GM19328 (cell line): ENCODE results near the gene LMF2.
"Not testable (repeated sequence)": the region's sequence is repeated elsewhere in the genome, so short reads cannot be mapped to it uniquely, and the experiment has no call there.

Source experiments
- ATAC-seq: cut with Tn5 transposase; IDR thresholded peaks from one replicate; pipeline ENCODE4 v1.9.1; 2021; ENCODE audit warnings: mild to moderate bottlenecking, moderate library complexity; ENCODE audit not compliant: unreplicated experiment

LMF2 gene

DNA sequence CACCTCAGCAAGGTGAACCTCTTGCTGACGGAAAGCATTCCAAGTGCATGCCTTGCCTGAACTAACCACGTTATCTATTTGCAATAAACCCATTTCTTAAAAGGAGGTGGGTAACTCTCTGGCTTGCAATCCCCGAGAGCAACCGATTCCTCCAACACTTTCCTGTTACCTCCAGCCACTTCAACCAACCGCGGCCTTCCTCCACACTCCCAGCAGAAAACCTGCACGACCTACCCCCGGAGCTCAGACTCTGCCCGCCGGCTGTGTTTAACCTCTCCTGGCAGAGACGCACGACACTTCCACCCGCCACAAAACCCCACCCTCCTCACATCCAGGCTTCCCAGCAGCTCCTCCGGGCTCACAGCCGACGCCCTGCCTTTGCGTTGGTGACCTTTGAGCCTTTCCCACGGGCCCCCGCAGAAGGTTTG, 17.2 kb upstream of the LMF2 start:
- ATAC-seq = no peak

DNA sequence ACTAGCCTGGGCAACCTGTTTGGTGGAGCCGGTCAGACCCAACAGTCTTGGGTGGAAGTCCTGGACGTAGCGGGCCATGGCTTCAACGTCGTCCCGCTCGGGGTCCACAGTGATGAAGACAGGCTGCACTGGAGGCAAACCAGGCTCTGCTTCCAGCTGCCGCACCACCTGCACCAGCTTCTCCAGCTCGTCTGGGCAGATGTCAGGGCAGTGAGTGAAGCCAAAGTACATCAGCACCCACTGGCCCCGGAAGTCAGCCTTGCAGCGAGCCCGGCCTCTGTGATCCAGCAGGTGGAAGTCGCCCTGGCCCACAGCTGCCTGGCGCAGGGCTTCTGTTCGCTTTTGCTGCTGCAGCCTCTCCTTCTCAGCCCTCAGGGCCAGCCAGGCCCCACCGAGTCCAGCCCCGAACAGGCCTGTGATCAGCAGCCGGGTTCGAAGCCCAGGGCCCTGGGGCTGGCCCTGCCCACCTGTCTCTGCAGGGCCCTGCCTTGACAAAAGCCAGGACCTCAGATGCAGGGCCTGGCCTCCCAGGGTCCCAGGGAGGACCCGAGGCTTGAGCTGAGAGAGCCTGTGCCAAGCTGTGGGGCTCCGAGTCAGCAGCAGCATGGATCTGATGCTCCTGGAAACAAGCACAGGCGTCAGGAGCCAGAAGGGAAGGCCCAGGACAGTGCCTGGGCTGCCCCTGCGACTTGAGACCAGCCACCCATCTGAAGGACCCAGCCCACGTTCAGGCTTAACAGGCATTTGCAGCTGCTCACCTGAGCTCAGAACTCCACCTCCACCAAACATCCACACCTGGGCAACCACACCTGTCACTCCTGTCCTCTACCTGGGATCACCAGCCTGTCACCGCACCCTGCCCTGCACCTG, 16.5 kb upstream of the LMF2 start:
- no peak for ATAC-seq

DNA sequence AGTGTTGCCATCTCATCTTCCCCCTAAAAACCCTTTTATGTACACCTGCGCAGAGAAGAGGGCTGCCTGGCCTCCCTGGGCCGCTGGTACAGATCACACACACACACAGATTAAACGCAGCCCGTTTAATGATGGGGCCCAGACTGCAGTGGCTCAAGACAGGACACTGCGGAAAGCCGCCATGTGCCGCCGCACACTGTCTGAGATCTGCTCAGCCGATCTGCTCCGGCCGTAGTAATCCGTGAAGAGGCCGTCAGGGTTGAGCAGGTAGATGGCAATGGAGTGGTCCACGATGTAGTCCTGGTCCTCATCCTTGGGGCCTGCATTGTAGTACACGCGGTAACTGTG, 15.9 kb upstream of the LMF2 start:
- ATAC-seq = no peak

DNA sequence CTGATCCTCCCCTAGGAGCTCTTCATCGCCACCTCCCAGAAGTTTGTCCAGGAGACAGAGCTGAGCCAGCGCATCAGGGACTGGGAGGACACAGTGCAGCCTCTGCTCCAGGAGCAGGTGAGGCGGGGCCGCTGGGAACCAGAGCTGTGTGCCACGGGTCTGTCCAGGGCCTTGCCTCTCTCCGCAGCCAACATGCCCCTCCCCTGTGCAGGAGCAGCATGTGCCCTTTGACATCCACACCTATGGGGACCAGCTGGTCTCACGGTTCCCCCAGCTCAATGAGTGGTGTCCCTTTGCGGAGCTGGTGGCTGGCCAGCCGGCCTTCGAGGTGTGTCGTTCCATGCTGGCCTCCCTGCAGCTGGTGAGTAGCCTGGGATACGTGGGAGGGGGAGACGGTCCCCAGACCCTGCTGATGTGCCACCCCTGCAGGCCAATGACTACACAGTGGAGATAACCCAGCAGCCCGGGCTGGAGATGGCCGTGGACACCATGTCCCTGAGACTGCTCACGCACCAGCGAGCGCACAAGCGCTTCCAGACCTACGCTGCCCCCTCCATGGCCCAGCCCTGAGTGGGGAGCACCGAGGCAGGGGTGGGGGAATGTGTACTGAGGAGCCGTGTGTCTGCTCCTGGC, 15.4 kb upstream of the LMF2 start:
- no peak for ATAC-seq

DNA sequence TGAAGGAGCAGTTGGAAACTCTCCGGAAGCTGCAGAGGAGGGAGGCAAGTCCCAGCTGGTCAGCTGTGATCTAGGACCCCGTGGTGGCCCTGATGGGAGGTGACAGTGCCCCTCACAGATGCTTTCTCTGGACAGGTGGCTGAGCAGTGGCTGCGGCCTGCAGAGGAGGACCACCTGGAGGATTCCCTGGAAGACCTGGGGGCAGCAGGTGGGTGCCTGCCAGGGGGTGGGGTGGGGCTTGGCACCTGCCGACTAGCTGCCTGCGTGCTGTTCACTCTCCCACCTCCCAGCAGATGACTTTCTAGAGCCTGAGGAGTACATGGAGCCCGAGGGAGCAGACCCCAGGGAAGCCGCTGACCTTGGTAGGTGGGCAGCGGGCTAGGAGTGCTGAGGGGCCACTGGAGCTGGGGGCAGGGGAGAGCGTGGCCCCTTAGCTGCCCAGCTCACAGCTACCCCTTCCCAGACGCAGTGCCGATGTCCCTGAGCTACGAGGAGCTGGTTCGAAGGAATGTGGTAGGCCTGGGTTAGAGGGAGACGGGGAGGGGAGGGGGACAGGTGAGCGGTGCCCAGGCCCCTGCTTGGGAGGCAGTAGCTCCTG, 14.8 kb upstream of the LMF2 start:
- ATAC-seq = no peak

DNA sequence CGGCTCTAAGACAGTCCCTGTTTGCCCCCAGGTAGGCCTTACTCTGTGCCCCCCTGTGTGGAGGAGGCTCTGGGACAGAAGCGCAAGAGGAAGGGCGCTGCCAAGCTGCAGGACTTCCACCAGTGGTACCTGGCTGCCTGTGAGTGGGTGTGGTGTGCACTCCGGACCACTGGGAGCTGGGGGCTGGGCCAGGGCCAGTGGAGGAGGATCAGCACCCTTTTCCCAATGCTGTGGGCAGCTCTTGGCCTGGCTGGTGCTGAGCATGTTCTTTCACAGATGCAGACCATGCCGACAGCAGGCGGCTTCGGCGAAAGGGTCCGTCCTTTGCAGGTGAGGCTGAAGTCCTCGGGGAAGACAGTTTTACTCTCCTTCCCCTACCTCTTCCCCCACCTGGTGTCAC, 14.2 kb upstream of the LMF2 start:
- no peak for ATAC-seq

DNA sequence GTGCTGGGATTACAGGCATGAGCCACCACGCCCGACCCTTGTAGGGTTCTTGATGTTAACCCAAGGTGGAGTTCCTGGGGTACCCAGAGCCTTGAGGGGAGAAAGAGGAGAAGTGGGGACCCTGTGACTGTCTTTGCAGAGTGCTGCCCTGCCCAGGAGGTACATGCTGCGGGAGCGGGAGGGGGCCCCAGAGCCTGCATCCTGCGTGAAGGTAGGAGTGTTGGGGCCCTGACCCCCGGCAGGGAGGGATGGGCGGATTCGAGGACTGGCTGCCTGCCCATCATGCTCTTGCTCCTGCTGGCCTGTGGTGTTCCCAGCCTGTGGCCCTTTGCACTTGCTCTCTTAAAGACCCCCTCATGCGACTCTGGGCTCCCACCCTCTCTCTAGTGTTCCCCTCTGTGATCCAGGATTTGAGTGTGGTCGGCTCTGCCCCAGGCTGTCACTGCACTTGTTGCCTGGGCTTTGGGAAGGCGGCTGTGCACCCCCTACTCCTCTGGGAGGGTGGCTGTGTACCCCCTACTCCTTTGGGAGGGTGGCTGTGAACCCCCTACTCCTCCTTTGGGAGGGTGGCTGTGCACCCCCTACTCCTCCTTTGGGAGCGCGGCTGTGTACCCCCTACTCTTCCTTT, 13.4 kb upstream of the LMF2 start:
- ATAC-seq = no peak

DNA sequence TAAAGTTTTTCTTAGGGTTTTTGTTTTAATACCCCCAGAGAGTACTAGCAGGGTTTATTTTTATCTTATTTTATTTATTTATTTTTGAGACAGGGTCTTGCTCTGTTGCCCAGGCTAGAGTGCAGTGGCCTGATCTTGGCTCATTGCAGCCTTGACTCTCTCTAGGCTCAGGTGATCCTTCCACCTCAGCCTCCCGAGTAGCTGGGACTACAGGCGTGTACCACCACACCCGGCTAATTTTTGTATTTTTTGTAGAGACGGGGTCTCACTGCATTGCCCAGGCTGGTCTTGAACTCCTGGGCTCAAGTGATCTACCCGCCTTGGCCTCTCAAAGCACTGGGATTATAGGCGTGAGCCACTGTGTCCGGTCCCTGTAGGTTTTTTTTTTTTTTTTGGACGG, 12.7 kb upstream of the LMF2 start:
- ATAC-seq = not testable (repeated sequence)

DNA sequence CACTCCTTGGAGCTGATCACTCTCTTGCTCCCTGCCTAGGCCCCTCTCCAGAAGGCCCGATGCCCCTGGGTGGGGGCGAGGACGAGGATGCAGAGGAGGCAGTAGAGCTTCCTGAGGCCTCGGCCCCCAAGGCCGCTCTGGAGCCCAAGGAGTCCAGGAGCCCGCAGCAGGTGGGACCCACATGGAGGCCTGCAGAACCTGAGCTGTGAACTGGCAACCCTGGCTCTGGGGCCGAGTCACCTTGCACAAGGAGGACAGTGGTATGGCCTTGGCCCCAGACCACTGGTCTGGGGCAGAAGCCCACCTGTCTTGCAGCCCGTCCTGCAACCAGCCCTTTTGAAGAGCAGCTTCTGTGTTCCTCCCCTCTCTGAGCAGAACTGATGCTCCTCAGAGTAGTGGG, 11.6 kb upstream of the LMF2 start:
- ATAC-seq = no peak

DNA sequence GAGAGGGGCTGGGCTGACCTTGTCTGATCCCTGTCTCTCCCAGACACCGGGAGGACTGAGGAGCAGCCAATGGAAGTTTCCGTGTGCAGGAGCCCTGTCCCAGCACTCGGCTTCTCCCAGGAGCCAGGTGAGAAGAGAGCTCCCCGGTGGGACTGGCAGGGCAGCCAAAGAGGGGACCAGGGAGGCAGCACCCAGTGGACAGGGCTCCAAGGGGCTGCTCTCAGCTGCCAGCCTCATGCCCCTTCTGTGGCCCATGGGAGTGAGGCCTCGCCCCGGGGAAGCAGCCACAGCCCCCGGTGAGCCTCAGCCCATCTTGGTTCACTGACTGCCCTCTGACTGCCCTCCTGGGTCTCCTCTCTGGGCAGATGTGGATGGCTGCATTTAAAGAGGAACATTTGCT, 11.1 kb upstream of the LMF2 start:
- ATAC-seq = no peak

DNA sequence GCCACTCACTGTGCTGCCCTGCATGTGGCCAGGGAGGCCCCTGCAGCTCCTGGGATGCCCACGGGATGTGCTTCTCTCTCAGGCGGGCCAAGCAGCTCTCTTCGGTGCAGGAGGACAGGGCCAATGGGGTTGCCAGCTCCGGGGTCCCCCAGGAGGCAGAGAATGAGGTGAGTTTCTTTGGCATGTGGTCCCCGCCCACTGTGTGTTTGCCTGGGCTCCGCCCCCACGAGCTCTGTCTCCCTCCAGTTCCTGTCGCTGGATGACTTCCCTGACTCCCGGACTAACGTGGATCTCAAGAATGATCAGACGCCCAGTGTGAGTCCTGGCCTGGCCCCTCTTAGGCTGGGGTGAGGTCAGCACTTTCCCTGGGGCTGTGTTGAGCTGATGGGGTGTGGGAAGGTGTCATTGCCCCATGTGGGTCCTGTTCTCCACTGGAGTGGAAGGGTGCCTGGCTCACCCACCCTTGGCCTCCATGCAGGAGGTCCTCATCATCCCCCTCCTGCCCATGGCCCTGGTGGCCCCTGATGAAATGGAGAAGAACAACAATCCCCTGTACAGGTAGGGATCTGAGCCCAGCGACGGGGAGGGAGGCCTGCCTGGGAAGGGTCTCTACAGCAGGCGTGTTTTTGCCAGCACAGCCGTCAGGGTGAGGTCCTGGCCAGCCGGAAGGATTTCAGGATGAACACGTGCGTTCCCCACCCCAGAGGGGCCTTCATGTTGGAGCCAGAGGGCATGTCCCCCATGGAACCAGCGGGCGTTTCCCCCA, 10.2 kb upstream of the LMF2 start:
- ATAC-seq = no peak

DNA sequence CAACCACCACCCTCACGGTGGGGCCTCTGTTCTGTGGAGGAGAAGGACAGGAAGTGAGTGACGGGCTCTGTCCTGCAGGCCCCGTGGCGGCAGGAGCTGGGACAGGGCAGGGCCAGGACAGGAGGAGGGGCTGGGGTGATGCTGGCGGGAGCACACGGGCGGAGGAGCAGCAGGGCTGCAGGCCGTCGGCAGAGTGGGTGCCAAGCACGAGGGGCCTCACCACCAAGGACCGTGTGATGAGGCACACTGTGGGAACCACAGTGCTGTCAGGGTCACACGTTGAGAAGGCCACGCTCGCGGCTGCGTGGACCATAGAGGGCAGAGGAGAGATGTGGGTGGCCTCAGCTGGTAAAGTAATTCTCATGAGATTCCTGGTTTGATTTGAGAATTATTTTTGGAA, 9.4 kb upstream of the LMF2 start:
- no peak for ATAC-seq

DNA sequence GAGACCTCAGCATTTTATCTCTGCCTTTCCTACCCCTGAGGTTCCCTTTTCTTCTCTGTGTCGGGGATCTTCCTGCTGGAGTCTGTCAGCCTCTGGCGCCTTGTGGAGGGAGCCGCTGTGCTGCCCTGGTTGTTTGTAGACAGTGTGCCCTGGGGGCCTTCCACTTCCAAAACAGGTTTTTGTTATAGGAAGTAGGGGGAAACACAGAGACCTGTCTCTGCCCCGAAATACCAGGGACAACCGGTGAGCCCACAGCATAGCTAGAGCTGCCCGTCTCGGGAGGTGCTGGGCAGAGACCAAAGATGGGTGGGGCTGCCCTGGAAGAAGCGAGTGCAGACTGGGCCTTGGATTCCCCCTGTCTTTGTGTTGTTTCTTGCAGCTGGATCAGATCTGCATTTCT, 8.6 kb upstream of the LMF2 start:
- no peak for ATAC-seq

DNA sequence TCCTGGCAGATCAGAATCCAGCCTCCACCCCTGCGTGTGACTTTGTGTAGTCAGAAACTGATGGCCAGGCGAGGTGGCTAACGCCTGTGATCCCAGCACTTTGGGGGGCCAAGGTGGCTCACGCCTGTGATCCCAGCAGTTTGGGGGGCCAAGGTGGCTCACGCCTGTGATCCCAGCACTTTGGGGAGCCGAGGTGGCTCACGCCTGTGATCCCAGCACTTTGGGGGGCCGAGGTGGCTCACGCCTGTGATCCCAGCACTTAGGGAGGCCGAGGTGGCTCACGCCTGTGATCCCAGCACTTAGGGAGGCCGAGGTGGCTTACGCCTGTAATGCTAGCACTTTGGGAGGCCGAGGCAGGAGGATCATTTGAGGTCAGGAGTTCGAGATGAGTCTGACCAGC, 5.7 kb upstream of the LMF2 start:
- no peak for ATAC-seq

DNA sequence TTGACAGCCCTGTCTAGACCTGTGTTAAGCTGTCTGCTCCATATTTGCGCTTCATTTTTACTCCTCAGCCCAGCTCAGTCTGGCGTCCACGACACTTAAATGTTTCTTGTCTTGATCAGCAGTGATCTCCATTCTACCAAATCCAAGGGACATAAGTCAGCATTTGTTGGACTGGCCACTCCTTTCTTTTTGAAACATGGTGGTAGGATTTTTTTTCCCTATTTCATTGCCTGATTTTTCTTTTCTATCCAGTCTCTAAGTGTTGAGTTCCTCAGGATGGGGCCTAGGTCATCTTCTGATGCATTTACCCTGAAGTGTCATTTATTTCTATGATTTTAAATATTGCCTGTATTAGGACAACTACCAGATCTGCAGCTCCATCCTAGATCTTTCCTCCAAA, 1.4 kb upstream of the LMF2 start:
- ATAC-seq = no peak

DNA sequence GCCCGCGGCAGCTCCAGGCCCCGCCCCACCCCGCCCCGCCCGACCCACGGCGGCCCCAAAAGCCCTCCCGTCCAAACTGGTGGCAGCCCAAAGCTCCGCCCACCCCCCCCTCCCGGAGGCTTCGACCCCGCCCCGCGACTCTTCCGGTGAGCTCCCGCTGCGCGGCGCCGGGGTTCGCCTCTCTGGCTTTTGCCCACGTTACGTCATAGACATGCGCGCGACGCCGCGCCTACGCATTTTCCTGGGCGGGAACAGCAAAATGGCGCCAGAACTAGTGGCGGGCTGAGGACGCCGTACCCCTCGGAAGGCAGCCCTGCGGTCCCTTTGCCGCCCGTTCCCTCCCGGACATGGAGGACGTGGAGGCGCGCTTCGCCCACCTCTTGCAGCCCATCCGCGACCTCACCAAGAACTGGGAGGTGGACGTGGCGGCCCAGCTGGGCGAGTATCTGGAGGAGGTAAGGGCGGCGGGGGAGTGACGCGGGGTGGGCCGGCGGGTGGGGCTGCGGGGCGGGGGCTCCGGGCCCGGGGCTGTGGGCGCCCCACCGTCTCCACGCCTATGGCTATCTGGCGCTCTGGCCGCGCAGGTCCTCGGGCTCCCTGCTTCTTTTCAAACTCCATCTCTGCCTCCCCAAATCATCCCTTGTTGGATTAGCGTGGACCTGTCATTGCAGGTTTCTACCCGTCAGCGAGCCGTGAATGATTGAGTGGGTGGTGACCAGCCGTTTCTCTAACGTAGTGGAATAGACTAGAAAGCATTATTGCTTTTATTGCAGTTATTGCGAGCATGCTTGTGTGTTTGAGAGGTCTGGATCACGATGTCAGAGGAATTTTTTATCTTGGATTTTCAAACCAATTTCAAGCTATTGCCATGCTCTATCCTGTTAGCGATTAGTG, 736 bp upstream of the LMF2 start, which contains the start of gene NCAPH2:
TSS of gene NCAPH2 (plus strand) at position 234 of the 894 bp plus-strand sequence. CDS start at position 348, 114 bp downstream.
- ATAC-seq = peak; percentile 67

DNA sequence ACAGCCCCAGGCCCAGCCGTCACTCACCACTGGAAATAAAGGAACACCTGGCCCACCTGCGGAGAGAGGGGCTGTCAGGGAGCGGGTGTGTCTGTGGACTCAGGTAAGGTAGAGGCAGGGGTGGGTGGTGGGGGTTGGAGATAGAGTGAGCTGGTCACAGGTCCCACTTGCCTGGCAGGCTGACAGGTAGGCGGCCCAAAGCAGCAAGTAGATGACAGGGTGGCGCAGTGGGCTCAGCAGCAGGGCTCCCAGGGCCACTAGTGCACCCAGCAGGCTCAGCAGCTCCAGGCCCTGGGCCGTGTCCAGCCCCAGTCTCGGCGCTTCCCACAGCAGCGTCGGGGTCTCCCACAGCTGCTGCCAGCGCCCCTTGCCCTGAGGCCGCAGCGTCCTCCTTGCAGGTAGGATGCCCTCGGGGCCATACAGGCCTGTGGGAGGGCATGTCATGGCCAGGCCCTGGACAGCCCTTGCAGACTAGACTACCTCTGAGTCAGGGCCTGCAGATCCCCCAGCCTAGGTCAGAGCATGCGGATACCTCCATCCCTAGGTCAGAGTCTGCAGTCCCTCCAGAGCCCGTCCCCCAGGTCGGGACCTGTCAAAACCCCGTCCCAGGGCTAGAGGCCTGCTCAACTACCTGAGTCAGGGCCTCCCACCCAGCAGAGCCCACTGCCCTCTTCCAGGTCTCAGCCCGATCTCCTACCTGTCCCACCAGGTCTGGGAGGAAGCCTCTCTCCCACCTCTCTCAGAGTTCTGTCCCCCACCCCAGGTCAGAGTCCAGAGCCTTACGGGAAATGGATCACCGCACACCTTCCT, 686 bp downstream of the LMF2 start:
- ATAC-seq = no peak

DNA sequence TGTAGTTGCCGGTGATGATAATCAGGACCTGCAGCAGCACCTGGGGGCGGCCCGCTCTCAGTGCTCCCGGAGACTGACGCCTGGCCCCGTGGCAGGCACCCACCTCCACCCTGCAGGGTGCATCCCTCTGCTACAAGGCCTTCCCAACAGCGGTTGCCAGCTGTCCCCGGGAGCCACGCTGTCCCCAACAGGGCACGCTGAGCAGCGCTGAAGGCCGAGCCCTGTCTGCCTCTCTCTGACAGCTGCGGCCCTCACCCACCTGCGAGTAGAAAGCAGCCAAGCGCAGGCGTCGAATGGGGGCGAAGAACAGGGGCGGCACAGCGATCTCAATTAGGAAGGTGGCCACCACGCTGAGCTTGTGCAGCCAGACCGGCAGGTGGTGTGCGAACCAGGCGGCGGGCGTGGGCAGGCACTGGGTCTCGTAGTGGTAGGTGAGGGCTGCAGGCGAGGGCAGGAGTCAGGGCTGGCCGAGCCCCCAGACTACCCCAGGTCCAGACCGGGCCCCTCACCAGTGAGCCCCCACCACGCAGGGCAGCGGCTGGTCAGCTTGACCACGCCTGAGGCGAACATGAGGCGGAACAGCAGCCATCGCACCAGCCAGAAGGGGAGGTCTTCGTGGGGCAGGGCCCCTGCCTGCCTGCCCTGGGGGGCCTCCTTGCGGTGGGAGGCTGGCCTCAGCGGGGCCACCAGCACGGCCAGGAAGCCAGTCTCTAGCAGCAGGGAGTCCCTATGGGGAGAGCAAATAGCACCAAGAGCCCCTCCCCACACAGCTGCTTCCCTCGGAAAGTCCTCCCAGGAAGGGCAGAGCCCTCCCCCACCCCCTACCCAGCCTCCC, 1.5 kb downstream of the LMF2 start:
- ATAC-seq = no peak
